H1 (cell line): ENCODE measurements around the gene PTPMT1. TPM values are rescaled to one million over a fixed set of nuclear protein-coding genes. Genes with fewer than 3 reads are reported as not detected.

Experiments used
- CTCF ChIA-PET: fragments of 300-600 bp; sonication (Branson Sonifier 250); formaldehyde crosslinking; loops from one replicate; lab custom pipeline; 2021; ENCODE audit not compliant: partially characterized antibody; lab: Charles Lee
- POLR2A ChIA-PET: fragments of 300-600 bp; sonication (Branson Sonifier 250); formaldehyde crosslinking; loops from one replicate; lab custom pipeline; 2021; ENCODE audit warnings: inconsistent platforms; ENCODE audit not compliant: partially characterized antibody; lab: Charles Lee
- DNase-seq, 2 experiments: peaks; one replicate each; pipeline versions ENCODE4 v3.0.0 to v3.0.0-alpha.2; 2010 to 2022; ENCODE audit warnings: low spot score in 2 of 2, low read depth in 1 of 2, mixed read lengths in 1 of 2
- FAIRE-seq: peaks from 2 replicates; lab custom pipeline; 2011; peaks lifted over from hg19 to GRCh38; lab: Jason Lieb, UNC
- H2AFZ ChIP-seq: 2 replicates; pipeline ENCODE4 v1.8.1; 2012; ENCODE audit warnings: low read length, inconsistent platforms
- H2AK5ac ChIP-seq: 2 replicates; pipeline ENCODE4 v1.6.1; 2013; ENCODE audit warnings: low read depth, low read length
- H2BK120ac ChIP-seq: replicated peaks from 2 replicates; pipeline ENCODE3; 2013; ENCODE audit warnings: low read depth, low read length, inconsistent platforms
- H2BK12ac ChIP-seq: 2 replicates; pipeline ENCODE4 v1.6.1; 2013; ENCODE audit warnings: low read depth, low read length
- H2BK15ac ChIP-seq: 2 replicates; pipeline ENCODE4 v1.6.1; 2013; ENCODE audit warnings: low read length
- H2BK20ac ChIP-seq: 2 replicates; pipeline ENCODE4 v1.6.1; 2013; ENCODE audit warnings: low read length
- H2BK5ac ChIP-seq: 2 replicates; pipeline ENCODE4 v1.6.1; 2013; ENCODE audit warnings: low read depth, low read length
- H3K14ac ChIP-seq: 2 replicates; pipeline ENCODE4 v1.6.1; 2013; ENCODE audit warnings: inconsistent platforms; ENCODE audit not compliant: insufficient read length
- H3K18ac ChIP-seq: 2 replicates; pipeline ENCODE4 v1.6.1; 2013; ENCODE audit warnings: low read length; ENCODE audit errors: extremely low read depth
- H3K23ac ChIP-seq: 2 replicates; pipeline ENCODE4 v1.6.1; 2013; ENCODE audit warnings: inconsistent platforms; ENCODE audit not compliant: insufficient read length
- H3K23me2 ChIP-seq: 2 replicates; pipeline ENCODE4 v1.6.1; 2013; ENCODE audit warnings: low read depth, low read length
- H3K27ac ChIP-seq: 2 replicates; pipeline ENCODE4 v1.6.1; 2011; ENCODE audit warnings: low read depth, low read length, inconsistent platforms
- H3K27me3 ChIP-seq, 4 experiments: replicated peaks in 1 of 4; 1 replicate in 1 of 4; 2 replicates in 3 of 4; pipeline versions ENCODE4 v1.6.1 to v1.8.1; 2011 to 2013; ENCODE audit warnings: low read length in 3 of 4, mild to moderate bottlenecking in 3 of 4, inconsistent platforms in 2 of 4, mixed read lengths in 2 of 4, moderate library complexity in 1 of 4; ENCODE audit not compliant: control insufficient read depth in 3 of 4, insufficient read depth in 3 of 4; ENCODE audit errors: extremely low read depth in 1 of 4
- H3K36me3 ChIP-seq, 4 experiments: 2 replicates each; pipeline versions ENCODE4 v1.6.1 to v1.8.1; 2011 to 2013; ENCODE audit warnings: mild to moderate bottlenecking in 4 of 4, low read length in 3 of 4, moderate library complexity in 2 of 4, control low read depth in 1 of 4, inconsistent platforms in 1 of 4; ENCODE audit not compliant: insufficient read depth in 4 of 4, control insufficient read depth in 2 of 4
- H3K4ac ChIP-seq: replicated peaks from 2 replicates; pipeline ENCODE3; 2013; ENCODE audit warnings: low read length, low read depth, mixed read lengths, inconsistent platforms; ENCODE audit not compliant: insufficient read length
- H3K4me1 ChIP-seq, 4 experiments: replicated peaks in 1 of 4; 1 replicate in 1 of 4; 2 replicates in 3 of 4; pipeline versions ENCODE4 v1.6.1 to v1.8.1; 2011 to 2013; ENCODE audit warnings: low read length in 3 of 4, inconsistent platforms in 2 of 4, mixed read lengths in 1 of 4; ENCODE audit not compliant: insufficient read depth in 4 of 4, control insufficient read depth in 3 of 4
- H3K4me2 ChIP-seq, 2 experiments: 2 replicates each; pipeline versions ENCODE4 v1.6.1 to v1.8.1; 2011 to 2013; ENCODE audit warnings: low read depth in 2 of 2, low read length in 2 of 2, control low read depth in 1 of 2, inconsistent platforms in 1 of 2, mild to moderate bottlenecking in 1 of 2; ENCODE audit not compliant: insufficient read depth in 1 of 2
- H3K4me3 ChIP-seq, 4 experiments: fragments of 200-600, 300-600 bp in 1 of 4; sonication (generic), shearing (Covaris generic), sonication (Bioruptor Twin) in 1 of 4; 2 replicates each; pipeline versions ENCODE4 v1.5.1 to v1.8.1; 2011 to 2016; ENCODE audit warnings: low read length in 4 of 4, low read depth in 3 of 4, control low read depth in 2 of 4, inconsistent platforms in 2 of 4, mild to moderate bottlenecking in 2 of 4, mixed read lengths in 1 of 4, moderate library complexity in 1 of 4; ENCODE audit not compliant: insufficient read depth in 2 of 4; ENCODE audit errors: extremely low read depth in 1 of 4
- H3K56ac ChIP-seq: replicated peaks from 2 replicates; pipeline ENCODE3; 2013; ENCODE audit warnings: low read depth, mild to moderate bottlenecking, mixed read lengths, low read length, inconsistent platforms; ENCODE audit not compliant: insufficient read length
- H3K79me1 ChIP-seq: 2 replicates; pipeline ENCODE4 v1.6.1; 2013; ENCODE audit warnings: low read depth, low read length, control low read depth
- H3K79me2 ChIP-seq, 2 experiments: 2 replicates each; pipeline versions ENCODE4 v1.6.1 to v1.8.1; 2012 to 2013; ENCODE audit warnings: low read length in 2 of 2, mild to moderate bottlenecking in 2 of 2, inconsistent platforms in 1 of 2; ENCODE audit not compliant: insufficient read depth in 2 of 2, control insufficient read depth in 1 of 2
- H3K9ac ChIP-seq, 4 experiments: replicated peaks in 1 of 4; 1 replicate in 1 of 4; 2 replicates in 3 of 4; pipeline versions ENCODE4 v1.6.1 to v1.8.1; 2011 to 2013; ENCODE audit warnings: low read depth in 3 of 4, low read length in 3 of 4, control low read depth in 2 of 4, mild to moderate bottlenecking in 2 of 4, moderate library complexity in 2 of 4, inconsistent platforms in 1 of 4; ENCODE audit errors: extremely low read depth in 1 of 4
- H3K9me3 ChIP-seq, 2 experiments: 2 replicates each; pipeline versions ENCODE4 v1.6.1 to v1.8.1; 2012 to 2013; ENCODE audit warnings: mild to moderate bottlenecking in 2 of 2, moderate library complexity in 2 of 2, control low read depth in 1 of 2, inconsistent platforms in 1 of 2, low read depth in 1 of 2, low read length in 1 of 2, mixed read lengths in 1 of 2; ENCODE audit not compliant: insufficient read depth in 2 of 2
- H4K20me1 ChIP-seq, 2 experiments: replicated peaks in 1 of 2; 2 replicates each; pipeline versions ENCODE3 to v1.8.1; 2011 to 2013; ENCODE audit warnings: inconsistent platforms in 2 of 2, low read length in 2 of 2, mild to moderate bottlenecking in 1 of 2; ENCODE audit not compliant: insufficient read depth in 2 of 2, control insufficient read depth in 1 of 2
- H4K5ac ChIP-seq: 2 replicates; pipeline ENCODE4 v1.6.1; 2013; ENCODE audit warnings: low read length, low read depth, mixed read lengths, inconsistent platforms; ENCODE audit not compliant: insufficient read length
- H4K8ac ChIP-seq: 2 replicates; pipeline ENCODE4 v1.8.0; 2013; ENCODE audit warnings: mild to moderate bottlenecking, moderate library complexity, low read length, inconsistent platforms; ENCODE audit not compliant: insufficient read depth; ENCODE audit errors: extremely low read depth
- H4K91ac ChIP-seq: replicated peaks from 2 replicates; pipeline ENCODE3; 2013; ENCODE audit warnings: low read length, mixed read lengths, inconsistent platforms; ENCODE audit not compliant: insufficient read length
- BRCA1 ChIP-seq: IDR thresholded peaks from 2 replicates; pipeline ENCODE4 v1.6.1; 2012; ENCODE audit warnings: low read depth, low read length, improper control_type of control experiment
- GTF2F1 ChIP-seq: IDR thresholded peaks from 2 replicates; pipeline ENCODE4 v1.6.1; 2012; ENCODE audit warnings: low read depth, low read length, improper control_type of control experiment, borderline replicate concordance
- JUN ChIP-seq: IDR thresholded peaks from 2 replicates; pipeline ENCODE4 v1.6.1; 2011; ENCODE audit warnings: low read depth, mild to moderate bottlenecking, improper control_type of control experiment, low read length
- JUND ChIP-seq: IDR thresholded peaks from 2 replicates; pipeline ENCODE4 v1.6.1; 2011; ENCODE audit warnings: mild to moderate bottlenecking, improper control_type of control experiment, low read length
- NANOG ChIP-seq: IDR thresholded peaks from 2 replicates; pipeline ENCODE4 v1.6.1; 2011; ENCODE audit warnings: low read length, low read depth, mild to moderate bottlenecking, inconsistent platforms; ENCODE audit not compliant: insufficient read depth, poor library complexity, severe bottlenecking
- POLR2A ChIP-seq, 2 experiments: IDR thresholded peaks; 1 replicate in 1 of 2; 2 replicates in 1 of 2; pipeline ENCODE4 v1.6.1; 2011; ENCODE audit warnings: low read depth in 2 of 2, low read length in 2 of 2, mild to moderate bottlenecking in 2 of 2; ENCODE audit errors: control extremely low read depth in 1 of 2
- POLR2AphosphoS5 ChIP-seq: IDR thresholded peaks from 2 replicates; pipeline ENCODE4 v1.6.1; 2011; ENCODE audit warnings: low read depth, low read length
- RNF2 ChIP-seq: fragments of 200-900, 300-1000 bp; sonication (generic); IDR thresholded peaks from 2 replicates; pipeline ENCODE4 v1.7.1; 2016; ENCODE audit warnings: borderline replicate concordance, low read depth, mild to moderate bottlenecking, antibody characterized with exemption, low read length; ENCODE audit not compliant: poor library complexity, severe bottlenecking; ENCODE audit errors: missing control alignments
- SAP30 ChIP-seq: fragments of 300-600 bp; sonication (generic); IDR thresholded peaks from 2 replicates; pipeline ENCODE4 v1.7.1; 2012; ENCODE audit warnings: low read length, moderate library complexity, mild to moderate bottlenecking, inconsistent platforms; ENCODE audit not compliant: insufficient read depth, insufficient replicate concordance
- SIX5 ChIP-seq: IDR thresholded peaks from 2 replicates; pipeline ENCODE4 v1.6.1; 2011; ENCODE audit warnings: mild to moderate bottlenecking, low read depth, low read length
- SP4 ChIP-seq: IDR thresholded peaks from 2 replicates; pipeline ENCODE4 v1.6.1; 2012; ENCODE audit warnings: low read length, inconsistent platforms
- TAF7 ChIP-seq: optimal IDR thresholded peaks from 2 replicates; pipeline ENCODE3; 2011; ENCODE audit warnings: low read depth, mild to moderate bottlenecking, inconsistent platforms, low read length, moderate library complexity, borderline replicate concordance
- WGBS, 2 experiments: shearing (Covaris generic) in 1 of 2; methylation state at CpG; one replicate each; pipeline versions ENCODE4 v1.1.6 to v1.1.7; 2013 to 2015; ENCODE audit warnings: low lambda C conversion rate in 2 of 2, mixed read lengths in 2 of 2, inconsistent platforms in 1 of 2, low coverage in 1 of 2, missing lambda C conversion rate in 1 of 2; ENCODE audit not compliant: insufficient replicate concordance in 2 of 2, insufficient coverage in 1 of 2, insufficient read length in 1 of 2; ENCODE audit errors: extremely low coverage in 1 of 2, missing lambda C conversion rate in 1 of 2; 5-methylcytosine and 5-hydroxymethylcytosine counted together
- polyA plus RNA-seq, 7 experiments: library from polyadenylated mRNA; depleted of rRNA in 3 of 7; stranded (reverse) in 5 of 7; unstranded in 2 of 7; fragments of >200 nt in 5 of 7; fragments of 200-250 nt in 2 of 7; gene quantifications; 1 replicate in 5 of 7; 2 replicates in 1 of 7; 4 replicates in 1 of 7; pipeline versions ENCODE4 v1.2.1 to v1.2.3, GENCODE V29; 2011 to 2013; ENCODE audit warnings: missing spikeins in 2 of 7, mixed read lengths in 2 of 7
- total RNA-seq: library from RNA; stranded (reverse); fragmentation: NEBNext Ultra II Directional; extraction: Animal tissue kit (Norgen Biotek cat#: 25700); gene quantifications from 2 replicates; pipeline ENCODE4 v1.2.1, GENCODE V29; 2021

Gene PTPMT1
- total and polyA plus RNA-seq, 2 of the 8 experiments (the other 6 are each of a cell fraction or from before 2014, with no cell fraction given), result 44.8 to 105 TPM

DNA sequence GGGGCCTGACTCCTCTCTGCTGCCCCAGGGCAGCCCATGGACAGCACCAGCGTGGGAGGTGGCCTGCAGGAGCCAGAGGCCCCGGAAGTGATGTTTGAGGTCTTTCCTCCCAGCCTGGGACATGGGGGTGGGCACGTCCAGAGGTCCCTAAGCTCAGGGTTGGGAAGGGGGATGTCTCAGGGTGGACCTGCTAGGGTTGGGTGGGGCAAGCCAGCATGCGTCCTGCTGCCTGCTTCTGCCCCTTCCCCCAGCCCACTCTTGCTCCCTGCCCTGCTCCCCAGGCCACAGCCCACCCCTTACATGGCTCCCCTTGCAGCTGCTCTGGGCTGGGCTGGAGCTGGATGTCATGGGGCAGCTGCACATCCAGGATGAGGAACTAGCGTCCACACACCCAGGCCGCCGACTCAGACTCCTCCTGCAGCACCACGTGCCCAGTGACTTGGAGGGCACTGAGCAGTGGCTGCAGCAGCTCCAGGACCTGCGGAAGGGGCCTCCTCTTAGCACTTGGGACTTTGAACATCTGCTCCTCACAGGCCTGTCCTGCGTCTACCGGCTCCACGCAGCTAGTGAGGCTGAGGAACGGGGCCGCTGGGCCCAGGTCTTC, 22.4 kb downstream of the PTPMT1 start:
- peaks cover 2 to 3% of the 10 kb centered on the region in 2 experiments for H4K20me1 ChIP-seq
- no peak overlapping the region; the same call in 1 of the 2 replicates for H2BK5ac ChIP-seq
- peaks cover 0 to 6% (median 6%) of the 10 kb centered on the region in 4 experiments; a peak in 6 of 7 replicates for H3K27me3 ChIP-seq
- no peak overlapping the region for H2BK120ac ChIP-seq
- no peaks in the 10 kb centered on the region for H3K9me3 ChIP-seq
- 92% methylated on average over 10 of the region's 14 CpGs; no CpG with 5 or more reads in 1 of the 2 experiments for WGBS, 2 experiments
- no peak overlapping the region for H4K5ac ChIP-seq
- no peak overlapping the region for H3K14ac ChIP-seq
- H3K56ac ChIP-seq, result no peak overlapping the region
- no peak overlapping the region for H3K23ac ChIP-seq
- H3K79me1 ChIP-seq, result no peaks in the 10 kb centered on the region
- H3K4me3 ChIP-seq, result no peak overlapping the region
- no peak overlapping the region for H3K18ac ChIP-seq
- no peak overlapping the region for H2AK5ac ChIP-seq
- H2BK15ac ChIP-seq, result no peak overlapping the region
- no peak overlapping the region; the same call in 1 of the 2 replicates for H3K27ac ChIP-seq
- ChIA-PET CTCF (interaction anchor here (1.6 to 1.9 kb wide), 2 partner anchors 9 to 11 kb away, joined by 3 to 5 read pairs; partner anchors contain the start of genes KBTBD4 and NDUFS3), POLR2A (interaction anchor here (1.0 to 1.5 kb wide), 3 partner anchors 8 to 46 kb away, joined by 4 to 6 read pairs (median 5); no protein-coding TSS in a partner anchor)
- H3K4me2 ChIP-seq, result no peak overlapping the region
- no peak overlapping the region for H3K4ac ChIP-seq
- H4K8ac ChIP-seq, result no peak overlapping the region
- no peak overlapping the region for H2AFZ ChIP-seq
- H3K9ac ChIP-seq, result no peak overlapping the region
- peaks cover 0 to 4% (median 0%) of the 10 kb centered on the region in 4 experiments; a peak in 2 of 7 replicates for H3K4me1 ChIP-seq
- no peak overlapping the region for H4K91ac ChIP-seq
- no peak for DNase-seq
- no peak overlapping the region for H2BK20ac ChIP-seq
- no peak overlapping the region for H2BK12ac ChIP-seq
- H3K79me2 ChIP-seq, result no peaks in the 10 kb centered on the region
- peaks cover 9 to 15% (median 15%) of the 10 kb centered on the region in 4 experiments; a peak in 6 of 8 replicates for H3K36me3 ChIP-seq
- no peaks in the 10 kb centered on the region; the same call in 1 of the 2 replicates for H3K23me2 ChIP-seq
- FAIRE-seq, result no peak
- TF ChIP-seq GTF2F1, result no peak
- TF ChIP-seq SAP30, result no peak
- no peak for TF ChIP-seq SIX5
- TF ChIP-seq NANOG, result no peak
- TF ChIP-seq JUN, result no peak
- TF ChIP-seq BRCA1, result no peak
- no peak for TF ChIP-seq TAF7
- TF ChIP-seq POLR2A (IDR thresholded peaks at IDR 0.05; ENCODE audit: control extremely low read depth in 1 of 2, low read depth in 2 of 2, low read length in 2 of 2), result no peak
- TF ChIP-seq RNF2, result no peak
- TF ChIP-seq SP4, result no peak
- TF ChIP-seq POLR2AphosphoS5, result no peak
- no peak for TF ChIP-seq JUND
